GM20000 (cell line): Measurements from ENCODE around the gene IGF1R.

Experiments used
- DNase-seq: peaks from one replicate; pipeline ENCODE4 v3.0.0; 2012; ENCODE audit warnings: low spot score
- CTCF ChIP-seq: IDR thresholded peaks from 2 replicates; pipeline ENCODE4 v1.5.1; 2012; ENCODE audit warnings: mild to moderate bottlenecking, control low read depth; ENCODE audit errors: extremely low read depth, missing control alignments

Gene IGF1R

DNA sequence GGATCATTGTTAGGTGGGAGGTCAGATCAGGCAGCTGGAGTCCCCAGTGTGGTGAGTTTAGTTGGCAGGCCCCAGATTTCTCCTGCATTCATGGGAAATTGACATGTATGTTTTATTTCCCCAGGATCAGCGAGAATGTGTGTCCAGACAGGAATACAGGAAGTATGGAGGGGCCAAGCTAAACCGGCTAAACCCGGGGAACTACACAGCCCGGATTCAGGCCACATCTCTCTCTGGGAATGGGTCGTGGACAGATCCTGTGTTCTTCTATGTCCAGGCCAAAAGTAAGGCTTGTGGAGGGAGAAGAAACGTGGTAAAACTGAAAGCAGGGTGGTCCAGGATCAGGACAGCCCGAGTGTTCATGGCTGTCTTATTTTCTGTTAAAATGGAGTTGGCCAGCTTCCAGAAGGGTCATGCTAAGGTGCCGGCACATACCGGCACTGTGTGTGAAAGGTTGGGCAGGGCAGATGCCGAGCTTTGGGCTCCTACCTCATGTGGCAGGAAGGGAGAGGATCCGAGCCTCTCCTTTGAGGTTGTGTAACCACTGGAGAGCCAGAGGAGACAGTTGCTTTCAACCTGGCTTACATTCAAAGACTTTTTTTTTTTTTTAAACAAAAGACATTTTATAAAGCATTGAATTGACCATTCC is 276.2 kb downstream of the IGF1R start:
- DNase-seq = no peak
- no peak for TF ChIP-seq CTCF

GRCh38 chr15:98926236-98926635 is 277.9 kb downstream of the IGF1R start:
- DNase-seq = no peak

GRCh38 chr15:98927022-98927421 is 278.7 kb downstream of the IGF1R start:
- no peak for DNase-seq
- no peak for TF ChIP-seq CTCF

More at GRCh38 chr15:98926236-98926635, 277.9 kb downstream of the IGF1R start:
- TF ChIP-seq CTCF = no peak

- no peak for DNase-seq
- TF ChIP-seq CTCF = no peak
Measured at GRCh38 chr15:98927996-98928395, 279.7 kb downstream of the IGF1R start.

DNA sequence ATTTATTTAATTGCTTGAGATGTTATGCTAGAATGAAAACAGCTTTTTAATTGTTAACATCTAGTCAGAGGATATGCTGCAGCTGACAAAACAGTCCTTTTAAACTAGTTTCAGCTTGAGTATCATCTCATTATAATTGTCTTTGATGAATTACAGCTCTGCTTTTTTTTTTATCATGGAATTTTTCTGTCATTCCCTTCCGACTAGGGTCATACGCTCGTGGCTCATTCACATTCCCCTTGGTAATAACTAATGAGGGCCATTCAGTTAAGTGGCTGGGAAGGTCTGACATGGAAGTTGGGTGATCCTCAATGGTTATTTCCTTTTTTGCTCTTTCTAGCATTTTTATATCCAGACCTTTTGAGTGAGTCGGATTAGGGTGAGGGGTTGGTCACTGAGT is 282.2 kb downstream of the IGF1R start:
- no peak for TF ChIP-seq CTCF
- no peak for DNase-seq

GRCh38 chr15:98931004-98931403 is 282.7 kb downstream of the IGF1R start:
- no peak for DNase-seq
- no peak for TF ChIP-seq CTCF

- DNase-seq = no peak
Measured at GRCh38 chr15:98933406-98933805, 285.1 kb downstream of the IGF1R start.

More at GRCh38 chr15:98933406-98933805, 285.1 kb downstream of the IGF1R start:
- TF ChIP-seq CTCF = no peak
